HepG2 (cell line): Measurements from ENCODE around the gene ENTPD2. TPM values are rescaled to one million over a fixed set of nuclear protein-coding genes. Genes with fewer than 3 reads are reported as not detected.

ENCODE experiments used
- CREB1 ChIP-seq, 2 experiments: fragments of 450-650 bp in 1 of 2; IDR thresholded peaks; 2 replicates each; pipeline ENCODE4 v1.6.1; 2016 to 2017; ENCODE audit warnings: control low read depth in 1 of 2, mild to moderate bottlenecking in 1 of 2, missing compliant biosample characterization in 1 of 2, missing genetic modification characterization in 1 of 2
- ETV6 ChIP-seq: sonication (generic); formaldehyde crosslinking; conservative IDR thresholded peaks from 2 replicates; pipeline ENCODE4 v1.4.0; 2020; ENCODE audit warnings: missing genetic modification reagents
- GFI1 ChIP-seq: sonication (generic); formaldehyde crosslinking; IDR thresholded peaks from 2 replicates; pipeline ENCODE4 v1.5.0; 2020; ENCODE audit warnings: missing genetic modification reagents, mild to moderate bottlenecking, borderline replicate concordance
- GZF1 ChIP-seq: sonication (generic); formaldehyde crosslinking; IDR thresholded peaks from 2 replicates; pipeline ENCODE4 v1.5.1; 2020; ENCODE audit warnings: mild to moderate bottlenecking, missing genetic modification reagents
- HMG20B ChIP-seq: conservative IDR thresholded peaks from 2 replicates; pipeline ENCODE4 v1.6.1; 2016; ENCODE audit warnings: missing genetic modification reagents, missing compliant biosample characterization
- ONECUT2 ChIP-seq: sonication (generic); formaldehyde crosslinking; IDR thresholded peaks from 2 replicates; pipeline ENCODE4 v1.4.0; 2020; ENCODE audit warnings: missing genetic modification reagents
- PHF5A ChIP-seq: IDR thresholded peaks from one replicate; pipeline ENCODE4 v1.6.1; 2018; ENCODE audit warnings: low read depth, missing genetic modification reagents; ENCODE audit not compliant: unreplicated experiment
- POLR2AphosphoS2 ChIP-seq: IDR thresholded peaks from 2 replicates; pipeline ENCODE4 v1.6.1; 2011; ENCODE audit warnings: low read depth, low read length, improper control_type of control experiment
- RFXAP ChIP-seq: sonication (generic); formaldehyde crosslinking; IDR thresholded peaks from 2 replicates; pipeline ENCODE4 v1.4.0; 2020; ENCODE audit warnings: missing genetic modification reagents, borderline replicate concordance
- SNAPC4 ChIP-seq: sonication (generic); formaldehyde crosslinking; IDR thresholded peaks from 2 replicates; pipeline ENCODE4 v1.4.0; 2020; ENCODE audit warnings: mild to moderate bottlenecking, missing genetic modification reagents
- ZNF160 ChIP-seq: sonication (generic); formaldehyde crosslinking; IDR thresholded peaks from 2 replicates; pipeline ENCODE4 v1.8.0; 2022; ENCODE audit warnings: mild to moderate bottlenecking, inconsistent platforms, missing genetic modification reagents
- ZNF24 ChIP-seq: fragments of 450-650 bp; IDR thresholded peaks from 2 replicates; pipeline ENCODE4 v1.6.1; 2017; ENCODE audit warnings: antibody characterized with exemption, mild to moderate bottlenecking
- ZNF282 ChIP-seq: fragments of 450-650 bp; IDR thresholded peaks from 2 replicates; pipeline ENCODE4 v1.6.1; 2018; ENCODE audit not compliant: partially characterized antibody
- ZNF354B ChIP-seq: sonication (generic); formaldehyde crosslinking; IDR thresholded peaks from 2 replicates; pipeline ENCODE4 v1.8.0; 2022; ENCODE audit warnings: mild to moderate bottlenecking, missing genetic modification reagents
- ZNF547 ChIP-seq: sonication (generic); formaldehyde crosslinking; IDR thresholded peaks from 2 replicates; pipeline ENCODE4 v1.5.1; 2020; ENCODE audit warnings: mild to moderate bottlenecking, missing genetic modification reagents
- ZNF770 ChIP-seq: sonication (generic); formaldehyde crosslinking; IDR thresholded peaks from 2 replicates; pipeline ENCODE4 v1.5.0; 2020; ENCODE audit warnings: mild to moderate bottlenecking, missing genetic modification reagents
- polyA plus RNA-seq, 8 experiments: library from polyadenylated mRNA; depleted of rRNA in 3 of 8; stranded (reverse) in 7 of 8; unstranded in 1 of 8; fragments of >200 nt; fragmentation: Illumina TruSeq in 4 of 8; extraction: Trizol in 4 of 8; gene quantifications; 2 replicates each; pipeline versions ENCODE4 v1.2.1 to v1.2.3, GENCODE V29; 2011 to 2016; ENCODE audit warnings: low read depth in 4 of 8, missing spikeins in 1 of 8, mixed read lengths in 1 of 8; ENCODE audit not compliant: insufficient read depth in 1 of 8
- total RNA-seq, 5 experiments: library from RNA; depleted of rRNA; stranded (reverse); fragments of >200 nt; fragmentation: Illumina TruSeq; extraction: Trizol; gene quantifications; 2 replicates each; pipeline ENCODE4 v1.2.3, GENCODE V29; 2016; ENCODE audit warnings: low read depth in 1 of 5
- TF ChIP-seq, protein P1 (sequence below): sonication (generic); formaldehyde crosslinking; IDR thresholded peaks from 2 replicates; pipeline ENCODE4 v1.5.1; 2020; ENCODE audit warnings: mild to moderate bottlenecking, missing genetic modification reagents
- TF ChIP-seq, protein P2 (sequence below): IDR thresholded peaks from 2 replicates; pipeline ENCODE4 v1.6.1; 2018; ENCODE audit warnings: missing genetic modification reagents

Gene ENTPD2
- total and polyA plus RNA-seq, 2 of the 13 experiments (the other 11 are each of a cell fraction or from before 2014, with no cell fraction given) = 0.95 to 3.2 TPM

- TF ChIP-seq SNAPC4 (CRISPR knock-in tag) (peak; percentile 76; the same call in 1 of the 2 replicates), ETV6 (no peak), CREB1 (IDR thresholded peaks at IDR 0.05) (no peak), CREB1 (CRISPR knock-in tag; IDR thresholded peaks at IDR 0.05) (no peak), PHF5A (no peak), ONECUT2 (CRISPR knock-in tag) (no peak), ZNF770 (0 out of 2 replicates have a peak, but pooled peaks have one; percentile 46), ZNF354B (CRISPR knock-in tag) (0 out of 2 replicates have a peak, but pooled peaks have one; percentile 75), ZNF547 (CRISPR knock-in tag) (peak; percentile 87; the same call in 1 of the 2 replicates), ZNF160 (CRISPR knock-in tag) (no peak), HMG20B (CRISPR knock-in tag) (no peak), RFXAP (0 out of 2 replicates have a peak, but pooled peaks have one; percentile 6), GZF1 (no peak), POLR2AphosphoS2 (no peak), ZNF24 (no peak), ZNF282 (no peak), GFI1 (0 out of 2 replicates have a peak, but pooled peaks have one; percentile 38)
- TF ChIP-seq, protein P1, sequence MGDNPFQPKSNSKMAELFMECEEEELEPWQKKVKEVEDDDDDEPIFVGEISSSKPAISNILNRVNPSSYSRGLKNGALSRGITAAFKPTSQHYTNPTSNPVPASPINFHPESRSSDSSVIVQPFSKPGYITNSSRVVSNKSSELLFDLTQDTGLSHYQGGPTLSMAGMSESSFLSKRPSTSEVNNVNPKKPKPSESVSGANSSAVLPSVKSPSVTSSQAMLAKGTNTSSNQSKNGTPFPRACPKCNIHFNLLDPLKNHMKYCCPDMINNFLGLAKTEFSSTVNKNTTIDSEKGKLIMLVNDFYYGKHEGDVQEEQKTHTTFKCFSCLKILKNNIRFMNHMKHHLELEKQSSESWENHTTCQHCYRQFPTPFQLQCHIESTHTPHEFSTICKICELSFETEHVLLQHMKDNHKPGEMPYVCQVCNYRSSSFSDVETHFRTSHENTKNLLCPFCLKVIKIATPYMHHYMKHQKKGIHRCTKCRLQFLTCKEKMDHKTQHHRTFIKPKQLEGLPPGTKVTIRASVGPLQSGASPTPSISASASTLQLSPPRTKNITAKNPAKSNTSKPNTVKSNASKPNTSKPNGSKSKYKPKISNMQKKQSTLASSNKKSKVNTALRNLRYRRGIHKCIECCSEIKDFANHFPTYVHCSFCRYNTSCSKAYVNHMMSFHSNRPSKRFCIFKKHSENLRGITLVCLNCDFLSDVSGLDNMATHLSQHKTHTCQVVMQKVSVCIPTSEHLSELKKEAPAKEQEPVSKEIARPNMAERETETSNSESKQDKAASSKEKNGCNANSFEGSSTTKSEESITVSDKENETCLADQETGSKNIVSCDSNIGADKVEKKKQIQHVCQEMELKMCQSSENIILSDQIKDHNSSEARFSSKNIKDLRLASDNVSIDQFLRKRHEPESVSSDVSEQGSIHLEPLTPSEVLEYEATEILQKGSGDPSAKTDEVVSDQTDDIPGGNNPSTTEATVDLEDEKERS (CRISPR knock-in tag) = no peak
- TF ChIP-seq, protein P2, sequence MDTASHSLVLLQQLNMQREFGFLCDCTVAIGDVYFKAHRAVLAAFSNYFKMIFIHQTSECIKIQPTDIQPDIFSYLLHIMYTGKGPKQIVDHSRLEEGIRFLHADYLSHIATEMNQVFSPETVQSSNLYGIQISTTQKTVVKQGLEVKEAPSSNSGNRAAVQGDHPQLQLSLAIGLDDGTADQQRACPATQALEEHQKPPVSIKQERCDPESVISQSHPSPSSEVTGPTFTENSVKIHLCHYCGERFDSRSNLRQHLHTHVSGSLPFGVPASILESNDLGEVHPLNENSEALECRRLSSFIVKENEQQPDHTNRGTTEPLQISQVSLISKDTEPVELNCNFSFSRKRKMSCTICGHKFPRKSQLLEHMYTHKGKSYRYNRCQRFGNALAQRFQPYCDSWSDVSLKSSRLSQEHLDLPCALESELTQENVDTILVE (CRISPR knock-in tag) = no peak
Measured at GRCh38 chr9:137067860-137068538, 14.1 kb upstream of the ENTPD2 start (continued).
